ENCODE measurements around the gene DAPP1.
"Not testable (repeated sequence)": the region's sequence is repeated elsewhere in the genome, so short reads cannot be mapped to it uniquely, and the experiment has no call there.

Gene DAPP1, protein sequence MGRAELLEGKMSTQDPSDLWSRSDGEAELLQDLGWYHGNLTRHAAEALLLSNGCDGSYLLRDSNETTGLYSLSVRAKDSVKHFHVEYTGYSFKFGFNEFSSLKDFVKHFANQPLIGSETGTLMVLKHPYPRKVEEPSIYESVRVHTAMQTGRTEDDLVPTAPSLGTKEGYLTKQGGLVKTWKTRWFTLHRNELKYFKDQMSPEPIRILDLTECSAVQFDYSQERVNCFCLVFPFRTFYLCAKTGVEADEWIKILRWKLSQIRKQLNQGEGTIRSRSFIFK

DNA sequence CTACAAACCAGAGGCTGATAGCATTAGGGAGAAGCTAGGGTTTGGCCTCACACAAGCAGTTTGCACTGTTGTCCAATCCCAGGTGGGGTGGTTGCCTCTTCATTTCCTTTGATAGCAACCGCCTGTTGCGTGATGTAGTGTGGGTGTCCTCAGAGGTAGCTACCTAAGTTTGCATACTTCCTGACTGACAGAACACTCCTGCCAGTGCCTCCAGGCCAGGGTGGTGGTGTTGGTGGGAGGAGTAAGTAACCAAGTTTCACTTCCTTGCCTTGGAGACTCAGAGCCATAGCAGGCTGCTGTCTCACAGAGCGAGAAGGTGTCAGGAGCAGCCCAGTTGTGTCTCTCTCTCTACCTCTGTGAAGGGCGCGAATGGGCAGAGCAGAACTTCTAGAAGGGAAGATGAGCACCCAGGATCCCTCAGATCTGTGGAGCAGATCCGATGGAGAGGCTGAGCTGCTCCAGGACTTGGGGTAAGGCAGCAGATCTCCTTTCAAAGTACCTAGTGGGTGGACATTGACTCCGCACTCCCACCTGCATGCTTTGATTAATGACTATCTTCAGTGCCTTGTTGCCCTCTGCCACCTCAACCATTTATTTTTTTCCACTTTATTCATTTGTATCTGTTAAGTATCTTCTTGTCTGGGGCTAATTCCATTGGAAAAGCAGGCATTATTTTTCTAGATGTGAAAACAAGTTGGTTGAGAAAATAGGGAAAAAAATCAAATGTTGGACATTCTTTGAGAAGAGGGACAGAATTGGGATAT, at the start of gene DAPP1:
TSS of gene DAPP1 (plus strand) at position 283 of the 764 bp plus-strand sequence. CDS start at position 370, 87 bp downstream.
- peak; percentile 59 to 72 for DNase-seq

DNA sequence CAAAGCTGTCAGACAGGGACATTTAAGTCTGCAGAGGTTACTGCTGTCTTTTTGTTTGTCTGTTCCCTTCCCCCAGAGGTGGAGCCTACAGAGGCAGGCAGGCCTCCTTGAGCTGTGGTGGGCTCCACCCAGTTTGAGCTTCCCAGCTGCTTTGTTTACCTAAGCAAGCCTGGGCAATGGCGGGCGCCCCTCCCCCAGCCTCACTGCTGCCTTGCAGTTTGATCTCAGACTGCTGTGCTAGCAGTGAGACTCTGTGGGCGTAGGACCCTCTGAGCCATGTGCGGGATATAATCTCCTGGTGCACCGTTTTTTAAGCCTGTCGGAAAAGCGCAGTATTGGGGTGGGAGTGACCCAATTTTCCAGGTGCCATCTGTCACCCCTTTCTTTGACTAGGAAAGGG, 45.8 kb upstream of the DAPP1 start:
- not testable (repeated sequence) for DNase-seq

DNA sequence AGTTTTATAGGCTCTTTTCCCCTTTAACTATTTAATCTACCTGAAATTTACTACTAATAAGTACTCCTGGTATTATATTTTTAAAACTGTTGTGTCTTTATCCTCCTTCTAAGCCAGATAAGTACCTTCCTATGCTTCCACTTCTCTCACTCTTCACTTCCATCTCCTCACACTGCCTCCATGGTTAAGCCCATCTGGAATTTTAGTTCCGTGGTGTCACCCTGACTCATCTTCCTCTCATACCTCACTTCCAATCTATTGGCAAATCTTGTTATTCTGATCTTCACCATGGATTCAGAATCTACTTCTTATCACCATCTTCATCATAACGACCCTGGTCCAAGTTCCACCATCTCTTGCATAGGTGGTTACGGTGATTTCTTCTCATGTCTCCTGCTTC, 32.7 kb upstream of the DAPP1 start:
- no peak for DNase-seq

DNA sequence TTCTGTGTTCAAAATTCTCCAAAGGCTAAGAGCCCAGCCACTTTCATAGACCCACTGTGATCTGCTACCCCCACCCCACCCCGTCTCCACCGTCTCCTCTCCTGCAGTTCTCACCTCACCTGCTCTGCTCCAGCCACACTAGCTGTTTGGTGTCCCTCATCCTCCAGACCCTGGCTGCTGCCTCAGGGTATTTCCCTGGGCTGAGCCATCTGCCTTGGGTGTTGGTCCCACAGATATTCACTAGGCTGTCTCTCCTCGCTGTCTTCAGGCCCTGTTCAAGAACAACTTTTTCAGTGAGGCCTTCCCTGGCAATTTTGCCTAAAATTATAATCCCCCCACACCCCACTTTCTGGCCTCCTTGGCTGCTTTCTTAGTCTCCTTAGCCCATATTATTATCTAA, 31.8 kb upstream of the DAPP1 start:
- no peak for DNase-seq

DNA sequence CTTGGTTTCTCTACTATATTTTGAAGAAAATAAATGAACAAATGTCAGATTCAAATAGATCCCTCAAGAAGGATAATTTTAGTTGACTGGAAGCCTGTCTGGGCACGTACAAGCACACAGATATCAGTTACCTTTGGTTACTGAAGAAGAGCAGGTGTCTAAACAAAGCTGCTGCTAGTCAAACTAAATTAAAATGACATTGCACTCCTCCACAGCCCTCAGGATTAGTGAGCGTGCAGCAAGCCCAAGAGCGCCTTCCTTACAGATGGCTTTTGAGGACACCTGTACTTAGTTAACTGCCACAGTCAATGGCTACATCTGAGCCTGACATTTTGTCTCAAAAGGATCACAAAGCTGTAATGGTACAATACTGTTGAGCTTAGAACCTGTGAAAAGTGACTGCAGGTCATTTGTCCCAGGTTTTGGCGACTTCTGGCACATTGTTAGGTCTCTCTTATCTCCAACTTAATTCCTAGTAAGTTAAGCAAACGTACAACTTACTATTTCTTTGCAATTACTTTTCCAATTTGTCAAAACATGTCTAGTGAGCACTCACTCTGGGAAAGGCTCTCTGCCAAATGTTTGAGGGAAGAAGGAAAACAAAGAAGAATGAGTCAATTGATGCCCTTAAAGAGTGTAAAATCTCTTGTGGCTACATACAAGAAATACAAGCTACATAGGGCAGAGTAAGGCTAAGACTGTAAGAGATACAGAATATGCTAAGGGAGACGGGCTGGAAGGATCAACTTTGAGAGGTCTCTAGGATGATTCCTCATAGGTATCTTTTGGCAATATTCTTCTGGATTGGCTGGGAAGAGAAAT, 25.6 kb upstream of the DAPP1 start:
- no peak for DNase-seq

DNA sequence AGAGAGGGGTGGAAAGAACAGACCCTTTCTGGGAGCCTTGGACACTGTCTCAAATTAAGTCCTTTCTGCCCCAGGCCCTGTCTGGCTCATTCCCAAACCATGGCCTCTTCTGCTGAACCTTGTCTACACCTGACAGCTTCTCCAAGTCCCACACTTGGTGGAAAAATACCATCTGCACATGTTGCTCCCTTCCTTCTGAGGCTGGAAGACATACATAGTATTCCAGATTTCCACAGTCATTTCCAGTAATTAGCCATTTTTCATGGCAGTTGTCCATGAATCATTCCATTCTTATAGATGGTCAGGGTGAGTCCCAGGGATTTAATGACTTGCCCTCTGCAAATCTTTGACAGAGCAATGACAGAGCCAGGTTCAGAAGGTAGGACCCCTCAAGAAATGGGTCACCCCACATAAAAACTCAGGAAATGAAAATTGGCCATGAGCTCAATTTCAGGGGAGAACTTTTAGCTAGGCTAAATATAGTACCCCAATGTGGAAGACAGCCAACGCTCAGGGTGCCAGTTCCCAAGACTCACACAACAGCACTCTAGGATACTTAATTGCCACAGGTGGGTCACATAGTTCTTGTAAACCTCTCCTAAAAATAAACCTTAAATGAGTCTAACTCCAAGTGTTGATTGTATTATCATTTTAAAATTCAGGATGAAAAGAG, 16.2 kb upstream of the DAPP1 start:
- DNase-seq: no peak

DNA sequence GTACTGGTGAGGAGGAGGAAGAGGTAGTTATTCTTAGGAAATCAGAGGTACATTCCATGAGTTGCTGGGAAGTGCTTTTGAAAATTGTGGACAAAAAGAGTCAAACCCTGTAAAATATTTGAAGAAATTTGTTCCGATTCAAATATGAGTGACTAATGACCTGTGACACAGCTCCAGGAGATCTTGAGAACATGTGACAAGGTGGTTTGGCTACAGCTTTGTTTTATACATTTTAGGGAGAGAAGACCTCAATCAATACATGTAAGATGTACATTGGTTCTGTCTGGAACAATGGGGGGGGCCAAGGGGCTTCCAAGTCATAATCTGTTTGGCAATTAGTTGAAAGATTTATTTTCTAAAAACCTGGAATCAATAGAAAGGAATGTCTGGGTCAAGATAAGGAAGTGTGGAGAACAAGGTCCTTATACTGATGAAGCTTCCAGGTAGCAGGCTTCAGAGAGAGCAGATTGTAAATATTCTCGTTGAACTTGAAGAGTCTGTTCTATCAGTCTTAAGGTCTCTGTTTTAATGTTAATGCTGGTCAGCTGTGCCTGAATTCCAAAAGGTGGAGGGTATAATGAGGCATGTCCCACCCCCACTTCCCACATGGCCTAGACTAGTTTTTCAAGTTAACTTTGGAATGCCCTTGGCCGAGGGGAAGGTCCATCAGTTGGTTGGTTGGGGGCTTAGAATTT, 15.5 kb upstream of the DAPP1 start:
- no peak for DNase-seq

DNA sequence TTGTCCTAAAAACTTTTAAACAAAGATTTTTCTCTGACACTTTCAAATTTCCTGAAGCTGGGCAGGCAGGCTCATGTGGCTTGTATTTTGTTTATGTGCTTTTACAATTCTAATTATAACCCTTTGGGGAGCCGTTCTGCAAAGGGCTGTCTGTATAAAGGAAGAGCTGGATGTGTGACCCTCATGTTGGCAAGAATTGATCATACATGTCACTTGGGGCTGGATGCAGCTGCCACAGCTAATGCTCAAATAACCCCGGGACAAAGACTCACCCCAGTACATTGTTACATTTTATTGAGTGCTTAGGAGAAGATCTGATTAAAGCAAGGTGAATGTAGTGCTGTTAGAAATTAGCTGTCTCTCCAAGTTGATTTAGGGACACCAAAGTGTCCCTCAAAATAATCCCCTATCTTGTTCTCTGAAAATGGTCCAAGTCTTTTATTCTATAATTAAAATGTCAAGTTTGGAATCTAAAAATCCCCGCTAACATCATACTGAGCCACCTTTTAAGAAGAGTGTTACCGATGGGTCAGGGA, 13.0 kb upstream of the DAPP1 start:
- DNase-seq: no peak

DNA sequence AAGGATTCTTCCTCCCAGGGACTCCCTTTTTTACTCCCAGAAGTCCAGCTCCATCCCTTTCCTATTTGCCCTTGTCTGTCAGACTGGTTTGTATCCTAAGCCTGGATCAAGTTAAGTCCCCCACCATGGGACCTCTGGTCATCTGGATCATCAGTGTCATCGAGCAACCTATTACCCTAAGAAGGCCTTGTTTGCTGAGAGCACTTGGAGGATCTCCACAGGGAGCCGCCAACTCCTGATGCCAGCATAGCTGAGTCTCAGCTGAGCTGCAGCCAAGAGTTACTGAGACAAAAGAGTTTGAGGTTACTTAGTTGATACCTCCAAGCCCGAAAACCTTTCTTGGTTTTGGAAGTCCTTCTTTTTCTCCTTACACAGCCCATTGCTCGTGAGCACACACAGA, 10.1 kb upstream of the DAPP1 start:
- DNase-seq: no peak

DNA sequence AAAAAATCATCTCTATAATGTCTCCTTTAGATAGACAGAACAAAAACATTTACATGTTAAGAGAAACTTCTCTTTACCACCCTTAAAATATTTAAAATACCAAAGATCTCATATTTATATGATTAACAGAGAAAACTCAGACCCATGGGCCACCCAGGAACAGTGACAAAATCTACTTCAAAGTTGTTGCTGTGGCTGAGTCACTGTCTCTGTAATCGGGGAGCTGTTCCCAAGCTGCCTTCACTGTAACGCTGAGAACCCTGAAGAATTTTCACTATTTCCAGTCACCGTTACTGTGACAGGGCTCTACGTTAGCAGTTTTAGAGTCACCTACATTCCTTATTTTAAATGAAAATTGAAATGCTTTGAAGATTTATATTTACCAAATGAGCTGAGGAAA, 9.0 kb upstream of the DAPP1 start:
- DNase-seq: no peak

DNA sequence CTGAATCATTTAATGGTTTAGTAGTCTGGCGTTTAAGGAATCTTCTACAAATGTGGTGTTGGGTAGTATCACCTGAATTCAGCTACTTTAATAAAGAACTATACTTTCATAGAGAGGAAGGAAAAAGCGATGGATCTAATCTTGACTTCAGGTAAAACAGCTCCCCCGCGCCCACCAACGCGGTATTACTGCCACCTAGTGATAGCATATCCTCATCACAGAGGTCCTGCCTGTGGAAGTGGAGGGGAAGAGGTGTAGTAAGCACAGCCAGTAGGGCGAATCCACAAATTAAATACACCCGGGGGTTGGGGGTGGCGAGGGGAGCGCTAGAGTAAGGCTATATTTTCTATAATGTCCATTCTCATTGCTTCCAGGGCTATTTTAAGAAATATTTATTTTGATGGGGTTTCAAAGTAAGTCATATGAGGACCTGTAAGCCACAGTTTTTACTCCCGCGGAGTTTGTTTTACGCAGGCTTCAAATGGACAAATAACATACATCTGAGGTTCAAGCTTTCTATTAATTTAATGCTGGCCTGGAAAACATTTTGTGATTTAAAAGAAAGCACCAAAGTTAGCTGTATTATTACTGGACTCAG, 8.3 kb upstream of the DAPP1 start:
- peak; percentile 70 to 74 for DNase-seq

DNA sequence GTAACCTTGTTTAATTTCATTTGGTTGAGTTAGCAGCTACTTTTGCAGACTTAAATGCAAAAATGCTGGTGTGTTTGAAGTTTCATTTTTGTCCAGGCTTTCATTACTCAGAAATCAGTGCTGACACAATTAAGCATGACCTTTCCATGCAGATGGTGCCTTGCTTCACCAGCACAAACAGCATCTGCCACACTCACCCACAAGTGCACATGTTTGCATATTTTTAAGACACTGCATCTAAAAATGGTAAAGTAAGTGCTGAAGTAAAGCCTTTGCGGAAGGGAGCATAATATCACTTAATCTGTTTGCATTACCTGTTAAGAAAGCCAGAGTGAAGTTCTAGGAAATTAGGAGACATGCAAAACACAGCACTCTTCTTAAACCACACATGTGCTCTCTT, 7.3 kb upstream of the DAPP1 start:
- DNase-seq: no peak

DNA sequence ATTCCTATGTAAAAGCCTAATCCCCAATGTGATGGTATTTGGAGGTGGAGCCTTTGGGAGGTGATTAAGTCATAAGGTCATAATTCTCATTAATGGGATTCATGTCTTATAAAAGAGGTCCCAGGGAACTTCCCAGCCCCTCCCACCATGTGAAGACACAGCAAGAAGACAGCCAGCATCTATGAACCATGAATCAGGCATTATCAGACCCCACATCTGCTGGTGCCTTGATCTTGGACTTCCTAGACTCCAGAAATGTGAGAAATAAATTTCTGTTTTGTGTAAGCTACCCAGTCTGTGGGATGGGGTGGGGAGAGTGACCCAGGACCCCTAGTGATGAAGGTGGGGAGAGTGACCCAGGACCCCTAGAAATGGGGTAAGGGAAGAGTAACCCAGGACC, 6.1 kb upstream of the DAPP1 start:
- DNase-seq: no peak

DNA sequence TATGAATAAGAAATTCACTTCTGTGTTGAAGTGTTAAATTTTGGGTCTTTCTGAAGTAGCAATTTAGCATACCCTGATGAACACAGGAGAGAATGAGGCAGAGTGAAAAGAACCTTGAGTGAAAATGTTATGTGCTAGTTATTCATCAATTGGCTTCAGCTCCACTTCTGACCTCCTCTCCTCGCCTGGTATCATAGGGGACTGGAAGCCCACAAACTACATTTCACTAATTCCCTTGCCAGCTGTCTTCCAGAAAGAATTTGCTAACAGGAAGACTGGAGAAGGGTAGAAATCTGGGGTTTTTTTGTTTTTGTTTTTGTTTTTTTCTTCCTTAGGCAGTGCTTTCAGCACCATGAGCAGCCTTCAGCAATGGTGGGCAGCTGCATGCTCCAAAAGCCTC, 5.5 kb upstream of the DAPP1 start:
- DNase-seq: no peak

DNA sequence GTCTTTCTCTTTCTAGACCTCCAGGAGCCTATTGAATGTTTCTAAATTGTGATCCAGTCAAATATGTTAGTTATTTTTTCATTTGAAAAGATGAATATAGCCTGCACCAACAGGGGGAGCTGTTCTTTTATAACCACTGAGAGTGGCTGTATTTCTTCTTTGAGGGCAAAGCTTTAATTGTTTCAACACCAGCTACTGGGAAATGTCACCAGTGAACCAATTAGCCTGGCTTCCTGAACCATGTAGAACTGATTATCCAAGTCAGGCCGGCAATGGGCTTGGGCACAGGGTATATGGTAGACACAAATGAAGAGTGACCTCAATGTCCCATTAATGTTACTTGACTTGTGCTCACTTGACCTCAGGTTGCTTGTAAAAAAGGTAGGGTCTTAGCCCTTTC, 4.8 kb upstream of the DAPP1 start:
- peak; percentile 58 to 66 for DNase-seq

DNA sequence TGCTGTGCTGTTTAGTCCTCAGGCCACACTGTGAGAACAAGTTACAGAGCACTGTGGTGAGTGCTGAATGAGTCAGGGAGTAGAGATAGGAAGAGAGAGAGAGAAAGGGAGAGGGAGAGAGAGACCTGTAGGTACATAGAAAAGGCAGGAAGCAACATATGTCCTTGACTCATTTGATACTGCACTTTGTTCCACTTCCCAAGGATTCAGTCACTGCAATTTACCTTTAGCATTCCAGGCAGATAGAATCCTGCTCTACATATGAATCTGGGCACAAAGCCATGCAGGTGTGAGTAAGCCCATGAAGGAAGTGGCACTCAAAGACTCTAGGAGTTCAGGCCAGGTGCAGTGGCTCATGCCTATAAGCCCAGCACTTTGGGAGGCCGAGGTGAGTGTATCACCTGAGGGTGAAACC, 1.0 kb upstream of the DAPP1 start:
- no peak for DNase-seq

DNA sequence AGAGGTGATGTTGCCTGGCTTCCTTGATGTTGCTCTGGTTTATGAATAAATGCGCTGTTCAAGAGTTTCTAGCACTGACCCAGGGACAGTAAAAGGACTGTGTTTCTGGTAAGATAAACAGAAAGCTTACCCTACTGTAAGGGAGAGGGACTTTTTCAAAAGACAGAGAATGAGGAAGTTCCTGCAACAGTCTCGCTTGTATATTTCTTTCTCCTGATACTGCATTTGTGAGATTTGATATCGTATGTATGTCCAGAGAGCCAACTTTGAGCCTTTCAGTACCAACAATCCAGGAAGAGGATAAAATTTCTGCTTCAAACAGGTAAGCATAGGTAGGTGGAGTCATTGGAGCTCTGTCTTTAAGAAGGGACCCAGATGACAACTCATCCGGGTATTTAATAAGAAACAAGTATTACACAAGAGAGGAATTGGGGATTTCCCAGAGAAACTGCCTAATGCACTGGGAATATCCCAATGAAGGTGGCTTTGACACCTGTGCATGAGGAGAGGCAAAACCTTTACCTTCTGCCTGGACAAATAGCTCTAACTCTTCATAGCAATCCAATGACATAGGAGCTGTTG, 773 bp downstream of the DAPP1 start:
- DNase-seq: no peak

DNA sequence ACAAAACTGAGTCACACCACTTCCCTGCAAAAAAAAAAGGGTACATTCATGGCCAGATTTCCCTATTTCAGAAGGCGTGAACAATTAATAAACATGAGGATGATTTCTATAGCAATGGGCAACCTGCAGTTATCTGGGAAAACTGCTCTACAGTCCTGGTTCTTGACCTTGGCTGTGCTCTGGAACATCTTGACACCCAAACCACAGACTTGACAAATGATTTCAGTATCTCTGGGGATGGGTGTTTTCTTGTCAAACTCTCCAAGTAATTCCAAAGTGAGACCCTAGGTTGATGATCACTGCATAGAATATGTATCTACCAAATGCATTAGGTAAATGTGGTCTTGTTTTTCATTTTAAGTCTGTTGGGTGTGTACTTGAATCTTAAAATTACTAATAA, 2.0 kb downstream of the DAPP1 start:
- DNase-seq: no peak

DNA sequence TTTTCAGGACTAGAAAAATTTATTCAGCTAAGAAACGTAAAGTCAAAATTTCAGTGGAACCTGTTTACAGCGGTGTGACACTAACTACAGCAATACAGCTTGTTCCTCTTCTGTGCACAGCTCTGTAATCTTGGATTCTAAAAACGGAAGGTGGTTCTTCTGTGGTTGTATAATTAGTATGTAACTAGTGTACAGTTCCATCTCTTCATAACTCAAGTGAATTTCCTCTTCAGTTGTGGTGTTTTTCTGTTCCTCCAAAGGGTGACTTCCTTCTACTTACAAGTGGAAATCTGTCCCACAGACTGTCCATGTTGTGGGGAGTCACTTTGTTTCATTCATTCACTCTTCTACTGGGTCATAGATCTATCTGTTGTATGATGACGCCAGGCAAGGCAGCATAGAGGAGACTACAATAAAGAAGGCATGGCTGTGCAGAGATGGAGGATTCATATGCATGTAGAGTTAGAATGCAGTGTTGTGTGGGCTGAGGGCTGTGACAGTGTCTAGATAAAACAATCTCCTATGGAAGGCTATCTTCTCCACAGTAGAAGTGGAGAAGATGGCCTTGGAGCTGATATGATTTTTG, 5.4 kb downstream of the DAPP1 start:
- DNase-seq: no peak

DNA sequence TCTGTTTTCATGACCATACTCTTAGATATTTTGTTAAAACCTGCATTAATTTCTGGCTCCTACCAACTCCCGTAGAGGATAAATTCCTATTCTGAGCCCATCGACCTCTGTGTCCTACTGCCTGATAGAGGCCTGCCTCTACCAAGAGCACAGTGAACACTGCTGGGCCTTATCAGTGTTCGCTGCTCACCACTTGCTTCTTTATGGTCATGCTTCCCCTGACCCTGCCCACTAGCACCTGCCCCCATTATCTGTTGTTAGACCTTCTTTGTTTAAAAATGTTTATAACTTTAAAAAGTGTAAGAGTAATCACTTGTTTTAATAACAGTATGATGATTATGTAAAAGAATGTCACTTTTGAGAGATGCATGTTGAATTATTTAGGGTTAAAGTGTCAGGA, 6.1 kb downstream of the DAPP1 start:
- no peak for DNase-seq

DNA sequence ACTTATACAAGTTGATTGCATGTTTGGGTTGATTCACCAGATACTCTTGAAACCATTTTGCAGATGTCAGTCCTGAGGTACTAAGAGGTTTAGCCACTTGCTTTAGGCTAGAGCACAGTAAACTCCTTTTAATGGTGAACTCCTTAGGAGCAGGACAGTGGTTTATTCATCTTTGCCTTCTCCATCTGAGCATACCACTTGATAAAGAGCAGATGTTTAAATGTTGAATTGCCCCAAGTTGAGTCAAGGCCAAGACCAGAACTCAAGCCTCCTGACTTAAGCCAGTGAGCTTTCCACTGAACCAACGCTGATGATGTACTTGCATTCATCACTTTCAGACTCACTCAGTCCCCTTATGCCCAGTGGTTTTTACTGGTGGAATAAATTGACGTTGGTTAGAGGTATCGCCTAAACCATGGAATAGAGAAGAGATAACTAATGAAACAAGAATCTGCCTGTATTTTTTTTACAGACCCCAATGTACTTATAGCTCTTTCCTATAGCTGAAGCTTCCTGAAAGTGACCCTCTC, 7.5 kb downstream of the DAPP1 start:
- no peak for DNase-seq

All from activated CD4-positive, alpha-beta T cell treated with anti-CD3 and anti-CD28 coated beads for 4 hours (primary cell).